ENCODE data around the gene AGAP3. TPM values are rescaled to one million over a fixed set of nuclear protein-coding genes. Genes with fewer than 3 reads are reported as not detected.

Gene AGAP3
- total RNA-seq, 1 experiment from 2014 or later: 126 TPM

DNA sequence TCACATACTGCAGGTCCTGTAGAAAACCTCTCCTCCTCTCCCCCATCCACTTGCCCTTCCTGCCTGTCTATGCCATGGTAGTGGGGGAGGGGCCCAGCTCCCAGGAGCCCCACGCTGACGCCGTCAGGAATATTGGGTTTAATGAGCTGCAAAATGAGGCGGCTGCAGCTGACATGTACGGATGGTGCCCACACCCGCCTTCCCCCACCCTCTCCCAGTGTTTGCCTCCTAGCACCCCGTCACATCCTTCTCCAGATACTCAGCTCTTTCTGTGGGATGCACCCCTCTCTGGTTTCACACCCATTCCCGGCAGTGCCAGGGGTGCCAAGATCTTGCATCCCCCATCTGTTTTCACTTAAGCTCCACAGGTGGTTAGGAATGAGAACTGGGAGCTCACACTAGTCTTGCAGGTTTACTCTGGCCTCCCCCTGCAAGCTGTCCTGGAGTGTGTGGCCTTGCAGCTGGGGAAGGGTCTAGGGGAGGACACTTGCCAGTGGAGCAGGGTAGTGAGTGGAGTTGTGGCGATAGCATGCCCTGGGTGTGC is 55.1 kb downstream of the AGAP3 start:
- DNase-seq (ENCODE audit: low read depth, low spot score): no peak
- Histone ChIP-seq H3K4me2 (ENCODE audit: low read length) (no peak overlapping the region), H3K4me3 (replicated peaks in 1 of 2; ENCODE audit: low read depth in 1 of 2, low read length in 2 of 2) (no peak overlapping the region), H3K9me2 (ENCODE audit: insufficient read depth) (no peaks in the 10 kb centered on the region), H2AFZ (ENCODE audit: low read depth, low read length, poor library complexity, severe bottlenecking) (no peak overlapping the region), H3K79me2 (ENCODE audit: insufficient read depth, low read length) (no peaks in the 10 kb centered on the region), H3K9me3 (ENCODE audit: control insufficient read depth in 1 of 2, insufficient read depth in 1 of 2, low read depth in 1 of 2, low read length in 2 of 2) (no peaks in the 10 kb centered on the region), H3K27me3 (ENCODE audit: insufficient read depth, low read length) (no peaks in the 10 kb centered on the region), H3K4me1 (ENCODE audit: control insufficient read depth in 1 of 2, insufficient read depth in 2 of 2, low read length in 2 of 2) (no peaks in the 10 kb centered on the region), H3K27ac (ENCODE audit: low read depth, low read length) (no peak overlapping the region), H3K36me3 (ENCODE audit: control insufficient read depth in 1 of 2, insufficient read depth in 2 of 2, low read length in 2 of 2) (peaks cover 17% of the 10 kb centered on the region in 2 experiments; a peak in 3 of 4 replicates), H4K20me1 (ENCODE audit: insufficient read depth) (no peaks in the 10 kb centered on the region), H3K9ac (ENCODE audit: low read length) (no peak overlapping the region)
- no peak for TF ChIP-seq YY1 (IDR thresholded peaks at IDR 0.05; ENCODE audit: extremely low read depth, insufficient replicate concordance, low read depth, low read length)
- TF ChIP-seq SRF (IDR thresholded peaks at IDR 0.05; ENCODE audit: low read depth): no peak
- TF ChIP-seq, protein P1, sequence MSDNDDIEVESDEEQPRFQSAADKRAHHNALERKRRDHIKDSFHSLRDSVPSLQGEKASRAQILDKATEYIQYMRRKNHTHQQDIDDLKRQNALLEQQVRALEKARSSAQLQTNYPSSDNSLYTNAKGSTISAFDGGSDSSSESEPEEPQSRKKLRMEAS (IDR thresholded peaks at IDR 0.05): no peak
- TF ChIP-seq, protein P2, sequence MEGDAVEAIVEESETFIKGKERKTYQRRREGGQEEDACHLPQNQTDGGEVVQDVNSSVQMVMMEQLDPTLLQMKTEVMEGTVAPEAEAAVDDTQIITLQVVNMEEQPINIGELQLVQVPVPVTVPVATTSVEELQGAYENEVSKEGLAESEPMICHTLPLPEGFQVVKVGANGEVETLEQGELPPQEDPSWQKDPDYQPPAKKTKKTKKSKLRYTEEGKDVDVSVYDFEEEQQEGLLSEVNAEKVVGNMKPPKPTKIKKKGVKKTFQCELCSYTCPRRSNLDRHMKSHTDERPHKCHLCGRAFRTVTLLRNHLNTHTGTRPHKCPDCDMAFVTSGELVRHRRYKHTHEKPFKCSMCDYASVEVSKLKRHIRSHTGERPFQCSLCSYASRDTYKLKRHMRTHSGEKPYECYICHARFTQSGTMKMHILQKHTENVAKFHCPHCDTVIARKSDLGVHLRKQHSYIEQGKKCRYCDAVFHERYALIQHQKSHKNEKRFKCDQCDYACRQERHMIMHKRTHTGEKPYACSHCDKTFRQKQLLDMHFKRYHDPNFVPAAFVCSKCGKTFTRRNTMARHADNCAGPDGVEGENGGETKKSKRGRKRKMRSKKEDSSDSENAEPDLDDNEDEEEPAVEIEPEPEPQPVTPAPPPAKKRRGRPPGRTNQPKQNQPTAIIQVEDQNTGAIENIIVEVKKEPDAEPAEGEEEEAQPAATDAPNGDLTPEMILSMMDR (IDR thresholded peaks at IDR 0.05 in 2 of 3, conservative IDR thresholded peaks at IDR 0.05 in 1 of 3; ENCODE audit: borderline replicate concordance in 1 of 3, insufficient read depth in 1 of 3, low read depth in 2 of 3, low read length in 2 of 3): no peak
- TF ChIP-seq, protein P3, sequence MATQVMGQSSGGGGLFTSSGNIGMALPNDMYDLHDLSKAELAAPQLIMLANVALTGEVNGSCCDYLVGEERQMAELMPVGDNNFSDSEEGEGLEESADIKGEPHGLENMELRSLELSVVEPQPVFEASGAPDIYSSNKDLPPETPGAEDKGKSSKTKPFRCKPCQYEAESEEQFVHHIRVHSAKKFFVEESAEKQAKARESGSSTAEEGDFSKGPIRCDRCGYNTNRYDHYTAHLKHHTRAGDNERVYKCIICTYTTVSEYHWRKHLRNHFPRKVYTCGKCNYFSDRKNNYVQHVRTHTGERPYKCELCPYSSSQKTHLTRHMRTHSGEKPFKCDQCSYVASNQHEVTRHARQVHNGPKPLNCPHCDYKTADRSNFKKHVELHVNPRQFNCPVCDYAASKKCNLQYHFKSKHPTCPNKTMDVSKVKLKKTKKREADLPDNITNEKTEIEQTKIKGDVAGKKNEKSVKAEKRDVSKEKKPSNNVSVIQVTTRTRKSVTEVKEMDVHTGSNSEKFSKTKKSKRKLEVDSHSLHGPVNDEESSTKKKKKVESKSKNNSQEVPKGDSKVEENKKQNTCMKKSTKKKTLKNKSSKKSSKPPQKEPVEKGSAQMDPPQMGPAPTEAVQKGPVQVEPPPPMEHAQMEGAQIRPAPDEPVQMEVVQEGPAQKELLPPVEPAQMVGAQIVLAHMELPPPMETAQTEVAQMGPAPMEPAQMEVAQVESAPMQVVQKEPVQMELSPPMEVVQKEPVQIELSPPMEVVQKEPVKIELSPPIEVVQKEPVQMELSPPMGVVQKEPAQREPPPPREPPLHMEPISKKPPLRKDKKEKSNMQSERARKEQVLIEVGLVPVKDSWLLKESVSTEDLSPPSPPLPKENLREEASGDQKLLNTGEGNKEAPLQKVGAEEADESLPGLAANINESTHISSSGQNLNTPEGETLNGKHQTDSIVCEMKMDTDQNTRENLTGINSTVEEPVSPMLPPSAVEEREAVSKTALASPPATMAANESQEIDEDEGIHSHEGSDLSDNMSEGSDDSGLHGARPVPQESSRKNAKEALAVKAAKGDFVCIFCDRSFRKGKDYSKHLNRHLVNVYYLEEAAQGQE (IDR thresholded peaks at IDR 0.05; ENCODE audit: low read depth): no peak
- no peak for ATAC-seq
- no TSS peak for BruUV-seq (replicated peaks)
- ChIA-PET POLR2A (no interaction called here), RAD21 (ENCODE audit: low non-redundant PET in 1 of 2, low total read pairs in 2 of 2, uncharacterized antibody in 2 of 2, unreplicated experiment in 2 of 2) (no interaction called here), CTCF (interaction anchor here (0.9 kb wide), 1 partner anchor 17 kb away, joined by 3 read pairs; no protein-coding TSS in a partner anchor)
- intact Hi-C loops (cut with micrococcal nuclease): no loop called here
